Prostate gland (tissue), 2 donors: ENCODE measurements around the gene SCAMP3.
"Not testable (repeated sequence)": the region's sequence is repeated elsewhere in the genome, so short reads cannot be mapped to it uniquely, and the experiment has no call there.

Source experiments
- CTCF ChIP-seq, 4 experiments: fragments of 200-600 bp in 2 of 4; fragments of 450-650 bp in 2 of 4; sonication (generic) in 2 of 4; IDR thresholded peaks; 1 replicate in 3 of 4; 2 replicates in 1 of 4; pipeline ENCODE4 v1.5.1; 2016 to 2019; ENCODE audit warnings: antibody characterized with exemption in 4 of 4, mild to moderate bottlenecking in 2 of 4, moderate library complexity in 2 of 4
- POLR2A ChIP-seq: fragments of 450-650 bp; IDR thresholded peaks from one replicate; pipeline ENCODE4 v1.6.1; 2016; ENCODE audit warnings: antibody characterized with exemption, mild to moderate bottlenecking

- TF ChIP-seq CTCF (IDR thresholded peaks at IDR 0.05); POLR2A: not testable (repeated sequence)
These were observed 29.9 kb downstream of the SCAMP3 start for GRCh38 chr1:155232001-155232978.
